ENCODE data around the gene ABLIM3.

The ABLIM3 gene

GRCh38 chr5:149203921-149204441 is 62.7 kb downstream of the ABLIM3 start:
- H3K4me3 ChIP-seq (ENCODE audit: low read depth, low read length), result no peak overlapping the region
- no peak for TF ChIP-seq CTCF (IDR thresholded peaks at IDR 0.05; ENCODE audit: control insufficient read depth, extremely low read depth, insufficient read depth)
- DNase-seq (ENCODE audit: low read depth), result no peak

- no peak overlapping the region for H3K4me3 ChIP-seq (ENCODE audit: low read depth, low read length)
- TF ChIP-seq CTCF (IDR thresholded peaks at IDR 0.05; ENCODE audit: control insufficient read depth, extremely low read depth, insufficient read depth), result no peak
- no peak for DNase-seq (ENCODE audit: low read depth)
Measured at GRCh38 chr5:149205625-149206523, 64.6 kb downstream of the ABLIM3 start.

GRCh38 chr5:149206524-149207141 is 65.3 kb downstream of the ABLIM3 start:
- no peak for TF ChIP-seq CTCF (IDR thresholded peaks at IDR 0.05; ENCODE audit: control insufficient read depth, extremely low read depth, insufficient read depth)
- no peak overlapping the region for H3K4me3 ChIP-seq (ENCODE audit: low read depth, low read length)
- DNase-seq (ENCODE audit: low read depth), result no peak

GRCh38 chr5:149207831-149208230 is 66.5 kb downstream of the ABLIM3 start:
- DNase-seq (ENCODE audit: low read depth), result no peak
- TF ChIP-seq CTCF (IDR thresholded peaks at IDR 0.05; ENCODE audit: control insufficient read depth, extremely low read depth, insufficient read depth), result no peak
- no peak overlapping the region for H3K4me3 ChIP-seq (ENCODE audit: low read depth, low read length)

GRCh38 chr5:149210225-149210624 is 68.9 kb downstream of the ABLIM3 start:
- no peak for DNase-seq (ENCODE audit: low read depth)

GRCh38 chr5:149210968-149211490 is 69.7 kb downstream of the ABLIM3 start:
- DNase-seq (ENCODE audit: low read depth), result no peak
- no peak for TF ChIP-seq CTCF (IDR thresholded peaks at IDR 0.05; ENCODE audit: control insufficient read depth, extremely low read depth, insufficient read depth)
- no peak overlapping the region for H3K4me3 ChIP-seq (ENCODE audit: low read depth, low read length)

More at GRCh38 chr5:149210225-149210624, 68.9 kb downstream of the ABLIM3 start:
- no peak overlapping the region for H3K4me3 ChIP-seq (ENCODE audit: low read depth, low read length)
- no peak for TF ChIP-seq CTCF (IDR thresholded peaks at IDR 0.05; ENCODE audit: control insufficient read depth, extremely low read depth, insufficient read depth)
